DOHH2 (cell line): ENCODE data around the gene IFI35.
A peak's percentile ranks its signal among the peaks of the same experiment; 100 is the strongest.

ENCODE experiments used
- H3F3A ChIP-seq: fragments of 200-600 bp; sonication (generic), shearing (Covaris generic); 2 replicates; pipeline ENCODE4 v1.6.0; 2016; ENCODE audit warnings: antibody characterized with exemption, mild to moderate bottlenecking; ENCODE audit not compliant: control insufficient read depth, insufficient read depth
- H3K27ac ChIP-seq: fragments of 200-600 bp; sonication (generic); 2 replicates; pipeline ENCODE4 v1.5.1; 2014; ENCODE audit warnings: low read depth, mild to moderate bottlenecking, low read length, moderate library complexity
- H3K27me3 ChIP-seq: fragments of 200-600 bp; sonication (generic); 2 replicates; pipeline ENCODE4 v1.6.1; 2014; ENCODE audit warnings: mild to moderate bottlenecking, low read length, mixed read lengths; ENCODE audit not compliant: control insufficient read depth
- H3K36me3 ChIP-seq: fragments of 200-600 bp; sonication (generic); 2 replicates; pipeline ENCODE4 v1.6.1; 2014; ENCODE audit warnings: mild to moderate bottlenecking, low read length, moderate library complexity, mixed read lengths; ENCODE audit not compliant: control insufficient read depth
- H3K4me1 ChIP-seq: fragments of 200-600 bp; sonication (generic); 2 replicates; pipeline ENCODE4 v1.6.1; 2014; ENCODE audit warnings: mild to moderate bottlenecking, low read length, mixed read lengths; ENCODE audit not compliant: control insufficient read depth
- H3K4me2 ChIP-seq: fragments of 200-600 bp; sonication (generic); 2 replicates; pipeline ENCODE4 v1.6.0; 2014; ENCODE audit warnings: mild to moderate bottlenecking, low read length, moderate library complexity
- H3K4me3 ChIP-seq: fragments of 200-600 bp; sonication (generic); 2 replicates; pipeline ENCODE4 v1.5.1; 2014; ENCODE audit warnings: mild to moderate bottlenecking, low read length, mixed read lengths
- H3K79me2 ChIP-seq: fragments of 200-600 bp; sonication (generic); 2 replicates; pipeline ENCODE4 v1.6.1; 2014; ENCODE audit warnings: mild to moderate bottlenecking, low read length, mixed read lengths; ENCODE audit not compliant: control insufficient read depth
- H3K9me2 ChIP-seq: fragments of 200-600 bp; sonication (generic); replicated peaks from 2 replicates; pipeline ENCODE4 v1.6.1; 2014; ENCODE audit warnings: mild to moderate bottlenecking, low read length, mixed read lengths; ENCODE audit not compliant: control insufficient read depth
- H3K9me3 ChIP-seq: fragments of 200-600 bp; sonication (generic); 2 replicates; pipeline ENCODE4 v1.6.1; 2014; ENCODE audit warnings: antibody characterized with exemption, low read length, mixed read lengths; ENCODE audit not compliant: control insufficient read depth, insufficient read depth
- H4K20me1 ChIP-seq: fragments of 200-600 bp; sonication (generic); 2 replicates; pipeline ENCODE4 v1.6.0; 2014; ENCODE audit warnings: low read depth, mild to moderate bottlenecking, antibody characterized with exemption, low read length, moderate library complexity; ENCODE audit not compliant: control insufficient read depth, insufficient read depth
- EZH2phosphoT487 ChIP-seq: fragments of 200-600 bp; sonication (generic); IDR thresholded peaks from 2 replicates; pipeline ENCODE4 v1.6.1; 2017; ENCODE audit warnings: borderline replicate concordance, mild to moderate bottlenecking, antibody characterized with exemption, low read length, moderate library complexity, mixed read lengths
- TF ChIP-seq, protein P1 (sequence below): fragments of 200-600 bp; sonication (generic); IDR thresholded peaks from one replicate; pipeline ENCODE4 v1.5.1; 2014; ENCODE audit warnings: antibody characterized with exemption, mild to moderate bottlenecking, low read depth, low read length; ENCODE audit not compliant: poor library complexity, severe bottlenecking

Gene IFI35

DNA sequence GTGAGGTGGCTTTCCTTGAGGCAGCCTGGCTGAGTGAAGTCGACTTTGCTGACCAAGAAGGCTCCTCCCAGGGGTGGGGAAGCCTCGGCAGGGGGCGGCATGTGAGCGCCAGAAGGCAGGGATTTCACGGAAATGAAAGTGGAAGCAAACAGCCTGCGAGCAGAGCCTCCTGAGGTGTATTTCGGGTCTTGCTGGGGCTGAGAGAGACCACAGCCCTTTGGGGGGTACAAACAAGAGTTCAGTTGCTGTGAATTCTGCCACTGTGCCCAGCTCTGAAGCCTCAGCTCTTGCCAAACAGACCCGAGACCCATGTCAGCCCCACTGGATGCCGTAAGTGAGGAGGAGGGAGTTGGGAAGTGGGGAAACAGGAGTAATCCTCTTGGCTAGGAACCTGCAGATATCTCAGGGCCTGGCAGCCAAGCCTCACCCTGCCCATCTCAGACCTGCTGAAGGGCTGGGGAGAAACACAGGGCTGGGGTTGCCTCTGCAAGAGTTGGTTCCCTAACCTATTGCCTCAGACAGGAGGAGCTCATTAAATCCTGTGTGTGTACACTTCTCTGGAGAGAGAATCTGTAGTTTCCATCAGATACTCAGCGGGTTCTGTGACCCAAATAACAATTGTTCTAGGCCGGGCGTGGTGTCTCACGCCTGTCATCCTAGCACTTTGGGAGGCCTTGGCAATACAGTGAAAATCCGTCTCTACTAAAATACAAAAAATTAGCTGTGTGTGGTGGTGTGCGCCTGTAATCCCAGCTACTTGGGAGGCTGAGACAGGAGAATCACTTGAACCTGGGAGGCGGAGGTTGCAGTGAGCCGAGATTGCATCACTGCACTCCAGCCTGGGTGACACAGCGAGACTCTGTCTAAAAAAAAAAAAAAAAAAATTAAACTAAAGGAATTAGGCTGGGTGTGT lies at the start of gene IFI35:
IFI35 (plus strand) TSS at position 146 of the 913 bp plus-strand sequence; CDS start at position 310, 164 bp downstream.
- Histone ChIP-seq H3K4me3 (peak within 1 kb of the TSS; percentile 67), H3K9me2 (no peaks in the 10 kb centered on the region), H3K9me3 (no peaks in the 10 kb centered on the region), H3K4me2 (peak within 1 kb of the TSS; percentile 82), H3K4me1 (peaks cover 11% of the 10 kb centered on the region), H3K36me3 (peaks cover 32% of the 10 kb centered on the region), H3K27ac (peak within 1 kb of the TSS; percentile 38), H3F3A (peaks cover 31% of the 10 kb centered on the region), H4K20me1 (no peaks in the 10 kb centered on the region), H3K27me3 (no peaks in the 10 kb centered on the region), H3K79me2 (no peaks in the 10 kb centered on the region)
- TF ChIP-seq EZH2phosphoT487: no peak
- TF ChIP-seq, protein P1, sequence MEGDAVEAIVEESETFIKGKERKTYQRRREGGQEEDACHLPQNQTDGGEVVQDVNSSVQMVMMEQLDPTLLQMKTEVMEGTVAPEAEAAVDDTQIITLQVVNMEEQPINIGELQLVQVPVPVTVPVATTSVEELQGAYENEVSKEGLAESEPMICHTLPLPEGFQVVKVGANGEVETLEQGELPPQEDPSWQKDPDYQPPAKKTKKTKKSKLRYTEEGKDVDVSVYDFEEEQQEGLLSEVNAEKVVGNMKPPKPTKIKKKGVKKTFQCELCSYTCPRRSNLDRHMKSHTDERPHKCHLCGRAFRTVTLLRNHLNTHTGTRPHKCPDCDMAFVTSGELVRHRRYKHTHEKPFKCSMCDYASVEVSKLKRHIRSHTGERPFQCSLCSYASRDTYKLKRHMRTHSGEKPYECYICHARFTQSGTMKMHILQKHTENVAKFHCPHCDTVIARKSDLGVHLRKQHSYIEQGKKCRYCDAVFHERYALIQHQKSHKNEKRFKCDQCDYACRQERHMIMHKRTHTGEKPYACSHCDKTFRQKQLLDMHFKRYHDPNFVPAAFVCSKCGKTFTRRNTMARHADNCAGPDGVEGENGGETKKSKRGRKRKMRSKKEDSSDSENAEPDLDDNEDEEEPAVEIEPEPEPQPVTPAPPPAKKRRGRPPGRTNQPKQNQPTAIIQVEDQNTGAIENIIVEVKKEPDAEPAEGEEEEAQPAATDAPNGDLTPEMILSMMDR: peak; percentile 59

GRCh38 chr17:42964161-42964932 lies 42.2 kb upstream of the IFI35 start, which contains the start of gene AARSD1:
TSS of gene AARSD1 (minus strand) at chr17:42964454. CDS start at chr17:42964440, 14 bp downstream.
- Histone ChIP-seq H3K27me3 (no peaks in the 10 kb centered on the region), H3K9me3 (no peaks in the 10 kb centered on the region), H4K20me1 (no peaks in the 10 kb centered on the region), H3K4me3 (peak within 1 kb of the TSS; percentile 99), H3K79me2 (peaks cover 38% of the 10 kb centered on the region), H3K9me2 (no peaks in the 10 kb centered on the region), H3F3A (peaks cover 7% of the 10 kb centered on the region), H3K4me2 (peak within 1 kb of the TSS; percentile 90), H3K4me1 (peaks cover 26% of the 10 kb centered on the region), H3K27ac (peak within 1 kb of the TSS; percentile 76), H3K36me3 (peaks cover 40% of the 10 kb centered on the region)
- no peak for TF ChIP-seq EZH2phosphoT487
- TF ChIP-seq, protein P1: no peak

- Histone ChIP-seq H3K79me2 (peaks cover 22% of the 10 kb centered on the region), H3K36me3 (peaks cover 5% of the 10 kb centered on the region), H3K9me3 (no peaks in the 10 kb centered on the region), H3K4me3 (no peak overlapping the region), H3K27ac (no peak overlapping the region), H3K9me2 (no peaks in the 10 kb centered on the region), H4K20me1 (no peaks in the 10 kb centered on the region), H3K4me2 (no peak overlapping the region), H3K4me1 (peaks cover 22% of the 10 kb centered on the region), H3K27me3 (no peaks in the 10 kb centered on the region), H3F3A (peaks cover 7% of the 10 kb centered on the region)
- TF ChIP-seq EZH2phosphoT487: no peak
- TF ChIP-seq, protein P1: no peak
Observed at GRCh38 chr17:42967925-42968324, 38.7 kb upstream of the IFI35 start.
